Measurements from ENCODE around the gene LRP1. TPM values are rescaled to one million over a fixed set of nuclear protein-coding genes. Genes with fewer than 3 reads are reported as not detected.
A peak's percentile ranks its signal among the peaks of the same experiment; 100 is the strongest.

The LRP1 gene
- total RNA-seq, 1 donor from 2014 or later = 61.0 TPM

DNA sequence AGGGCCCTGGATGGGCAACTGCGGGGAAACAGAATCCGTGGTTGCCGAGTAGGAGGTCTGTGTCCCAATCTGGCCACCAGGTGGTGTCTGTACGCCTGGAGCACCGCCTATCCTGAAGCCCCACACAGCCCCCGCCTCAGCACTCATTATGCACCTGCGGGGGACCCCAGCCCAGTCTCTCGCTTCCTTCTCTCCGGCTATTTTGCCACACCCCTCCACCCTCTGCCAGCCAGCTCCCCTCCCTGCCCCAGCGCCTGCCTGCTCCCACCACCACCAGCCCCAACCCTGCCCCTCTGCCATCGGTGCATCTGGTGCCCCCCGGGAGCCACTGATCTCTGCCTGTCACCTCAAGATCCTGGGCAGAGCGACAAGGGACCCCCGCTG, 86.1 kb downstream of the LRP1 start:
- H3K27me3 ChIP-seq (ENCODE audit: low read depth) = peaks cover 49% of the 10 kb centered on the region
- peak overlapping the region; percentile 29 for H3K27ac ChIP-seq (replicated peaks)
- no peak overlapping the region for H3K4me3 ChIP-seq
- TF ChIP-seq, protein P1, sequence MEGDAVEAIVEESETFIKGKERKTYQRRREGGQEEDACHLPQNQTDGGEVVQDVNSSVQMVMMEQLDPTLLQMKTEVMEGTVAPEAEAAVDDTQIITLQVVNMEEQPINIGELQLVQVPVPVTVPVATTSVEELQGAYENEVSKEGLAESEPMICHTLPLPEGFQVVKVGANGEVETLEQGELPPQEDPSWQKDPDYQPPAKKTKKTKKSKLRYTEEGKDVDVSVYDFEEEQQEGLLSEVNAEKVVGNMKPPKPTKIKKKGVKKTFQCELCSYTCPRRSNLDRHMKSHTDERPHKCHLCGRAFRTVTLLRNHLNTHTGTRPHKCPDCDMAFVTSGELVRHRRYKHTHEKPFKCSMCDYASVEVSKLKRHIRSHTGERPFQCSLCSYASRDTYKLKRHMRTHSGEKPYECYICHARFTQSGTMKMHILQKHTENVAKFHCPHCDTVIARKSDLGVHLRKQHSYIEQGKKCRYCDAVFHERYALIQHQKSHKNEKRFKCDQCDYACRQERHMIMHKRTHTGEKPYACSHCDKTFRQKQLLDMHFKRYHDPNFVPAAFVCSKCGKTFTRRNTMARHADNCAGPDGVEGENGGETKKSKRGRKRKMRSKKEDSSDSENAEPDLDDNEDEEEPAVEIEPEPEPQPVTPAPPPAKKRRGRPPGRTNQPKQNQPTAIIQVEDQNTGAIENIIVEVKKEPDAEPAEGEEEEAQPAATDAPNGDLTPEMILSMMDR (IDR thresholded peaks at IDR 0.05; ENCODE audit: borderline replicate concordance) = peak; percentile 82
- H3K9me3 ChIP-seq (replicated peaks) = no peaks in the 10 kb centered on the region
- intact Hi-C loops (cut with micrococcal nuclease) = no loop called here
- peaks cover 34% of the 10 kb centered on the region for H3K36me3 ChIP-seq
- H3K4me1 ChIP-seq = peaks cover 56% of the 10 kb centered on the region
- DNase-seq = peak; percentile 57

DNA sequence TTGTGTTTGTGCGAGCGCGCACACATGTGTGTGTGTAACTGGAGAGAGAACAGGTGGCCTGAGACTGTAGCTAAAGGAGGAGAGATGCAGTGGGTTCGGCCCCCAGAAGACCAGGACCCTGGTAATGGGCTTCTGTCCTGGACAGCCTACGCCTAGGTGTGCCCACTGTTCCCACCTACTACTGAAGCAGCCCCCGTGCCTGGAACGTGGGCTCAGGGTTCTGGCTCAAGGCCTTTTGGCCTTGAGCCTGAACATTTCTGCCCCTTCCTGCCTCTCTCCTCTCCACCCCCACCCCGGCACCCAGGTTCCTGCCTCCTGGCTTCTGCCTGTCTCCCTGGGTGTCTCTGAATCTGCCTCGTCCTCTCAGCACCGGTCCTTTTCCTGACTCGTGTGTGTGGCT, 86.8 kb downstream of the LRP1 start:
- Histone ChIP-seq H3K27me3 (ENCODE audit: low read depth) (peaks cover 56% of the 10 kb centered on the region), H3K9me3 (replicated peaks) (no peaks in the 10 kb centered on the region), H3K36me3 (peaks cover 27% of the 10 kb centered on the region), H3K4me3 (no peak overlapping the region), H3K27ac (replicated peaks) (no peak overlapping the region), H3K4me1 (peaks cover 51% of the 10 kb centered on the region)
- TF ChIP-seq, protein P1 (IDR thresholded peaks at IDR 0.05; ENCODE audit: borderline replicate concordance) = no peak
- DNase-seq = no peak
- intact Hi-C loops (cut with micrococcal nuclease) = no loop called here

DNA sequence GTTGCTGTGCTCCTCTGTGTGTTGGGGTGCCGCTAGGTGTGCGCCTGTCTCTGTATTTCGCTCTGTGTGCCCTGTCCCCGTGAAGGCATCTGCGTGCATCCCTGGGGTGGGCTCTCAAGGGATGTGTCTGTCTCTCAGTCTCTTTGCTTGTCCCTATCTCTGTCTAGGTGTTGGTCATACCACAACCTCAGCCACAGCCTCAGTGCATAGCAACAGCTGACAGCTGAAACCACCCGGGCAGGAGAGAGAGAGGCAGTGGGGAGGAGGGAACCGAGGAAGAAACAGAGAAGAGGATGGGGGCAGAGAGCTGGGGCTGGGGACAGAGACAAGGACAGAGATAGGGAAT, 87.4 kb downstream of the LRP1 start:
- peak overlapping the region; percentile 70 for H3K4me3 ChIP-seq
- H3K4me1 ChIP-seq = peaks cover 51% of the 10 kb centered on the region
- intact Hi-C loops (cut with micrococcal nuclease) = no loop called here

DNA sequence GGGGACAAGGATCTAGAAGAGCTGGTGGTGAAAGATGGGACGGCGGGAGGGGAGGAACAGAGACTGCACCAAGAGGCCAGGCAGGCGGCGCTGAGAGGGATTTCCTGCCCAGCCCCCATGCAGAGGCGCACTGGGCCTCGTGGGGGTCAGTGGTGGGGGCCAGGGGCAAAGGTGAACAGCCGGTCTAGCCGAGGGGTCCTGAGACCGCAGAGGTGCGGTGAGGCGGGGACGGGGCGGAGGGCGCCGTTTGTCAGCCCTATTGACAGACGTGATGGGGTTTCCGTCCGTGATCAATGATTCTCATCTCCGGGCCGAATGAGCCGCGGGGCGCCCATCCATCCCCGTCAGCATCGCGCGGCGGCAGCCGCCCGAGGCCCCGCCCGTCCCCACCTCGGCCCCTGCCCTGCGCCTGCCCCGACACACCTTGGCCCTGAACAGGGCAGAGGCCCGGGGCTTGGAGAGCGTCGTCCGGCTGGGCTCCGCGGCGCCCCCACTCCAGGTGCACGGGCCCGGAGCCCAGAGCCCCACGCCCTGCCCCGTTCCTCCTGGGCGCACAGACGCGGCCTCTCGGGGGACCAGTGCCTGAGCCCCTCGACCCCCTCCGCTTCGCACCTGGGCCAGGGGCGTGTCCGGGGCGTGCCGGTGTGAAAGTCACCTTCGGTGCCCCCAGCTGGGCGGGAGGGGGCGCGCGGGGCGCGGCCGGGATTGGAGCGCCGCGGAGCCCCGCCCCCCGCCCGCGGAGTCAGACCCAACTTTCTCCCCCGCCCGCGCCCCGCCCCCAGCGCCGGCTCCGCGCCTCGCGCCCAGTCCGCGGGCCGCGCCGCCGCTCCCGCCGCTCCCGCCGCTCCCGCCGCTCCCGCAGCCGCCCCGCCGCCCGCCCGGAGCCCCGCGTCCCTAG, 88.0 kb downstream of the LRP1 start, which contains the start of gene NXPH4:
Gene NXPH4 (plus strand): TSS at position 781 of the 898 bp plus-strand sequence. CDS start 176 bp downstream, outside the sequence.
- TF ChIP-seq, protein P1 (IDR thresholded peaks at IDR 0.05; ENCODE audit: borderline replicate concordance) = no peak
- Histone ChIP-seq H3K9me3 (replicated peaks) (no peaks in the 10 kb centered on the region), H3K4me3 (peak within 1 kb of the TSS; percentile 70), H3K27me3 (ENCODE audit: low read depth) (peaks cover 68% of the 10 kb centered on the region), H3K36me3 (peaks cover 15% of the 10 kb centered on the region), H3K27ac (replicated peaks) (no peak within 1 kb of the TSS), H3K4me1 (peaks cover 51% of the 10 kb centered on the region)
- intact Hi-C loops (cut with micrococcal nuclease) = no loop called here
- DNase-seq = peak; percentile 55

More for the DNA sequence above, 87.4 kb downstream of the LRP1 start:
- no peak for DNase-seq
- Histone ChIP-seq H3K36me3 (peaks cover 21% of the 10 kb centered on the region), H3K27ac (replicated peaks) (no peak overlapping the region), H3K27me3 (ENCODE audit: low read depth) (peaks cover 61% of the 10 kb centered on the region), H3K9me3 (replicated peaks) (no peaks in the 10 kb centered on the region)
- TF ChIP-seq, protein P1 (IDR thresholded peaks at IDR 0.05; ENCODE audit: borderline replicate concordance) = no peak

DNA sequence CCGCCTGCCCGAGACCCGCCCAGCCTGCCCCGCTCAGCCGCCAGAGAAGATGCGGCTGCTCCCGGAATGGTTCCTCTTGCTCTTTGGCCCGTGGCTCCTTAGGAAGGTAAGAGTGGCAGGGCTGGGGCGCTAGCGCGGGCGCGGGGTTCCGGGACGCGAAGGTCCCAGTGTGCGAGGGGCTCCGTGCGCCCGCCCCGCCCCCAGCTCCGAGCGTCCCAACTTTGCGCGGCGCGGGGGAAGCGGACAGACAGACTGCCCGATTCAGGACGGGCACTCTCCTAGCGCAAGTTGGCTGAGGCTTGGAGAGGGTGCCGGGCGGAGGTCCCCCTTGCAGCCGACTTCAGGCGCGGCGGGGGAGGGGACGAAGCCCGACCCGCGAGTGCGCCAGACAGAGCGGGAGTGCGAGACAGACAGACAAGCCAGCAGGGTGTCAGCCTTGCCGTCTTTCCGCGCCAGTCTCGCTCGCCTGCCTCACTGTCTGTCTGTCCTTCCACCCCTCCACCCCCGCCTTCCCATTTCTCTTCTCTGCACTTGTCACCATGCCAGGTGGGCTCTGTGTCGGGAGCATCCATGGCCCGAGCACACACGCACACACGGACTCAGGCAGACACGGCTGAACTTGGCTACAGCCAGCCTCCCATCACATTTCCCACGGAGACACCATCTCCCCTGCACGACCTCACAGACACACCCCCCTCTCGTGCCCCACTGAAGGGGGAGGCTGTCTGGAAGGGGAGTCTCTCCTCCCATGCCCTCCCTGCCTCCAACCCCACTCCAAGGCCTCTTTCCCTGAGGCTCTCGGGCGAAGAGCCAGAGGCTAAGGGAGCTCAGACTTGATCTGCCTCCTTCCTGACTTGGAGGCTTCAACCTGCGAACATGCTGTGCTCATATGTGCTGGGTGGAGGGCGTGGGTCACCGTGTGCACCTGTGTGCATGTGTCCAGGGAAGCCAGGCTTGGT, 88.9 kb downstream of the LRP1 start:
- peak overlapping the region; percentile 70 for H3K4me3 ChIP-seq
- H3K27me3 ChIP-seq (ENCODE audit: low read depth) = peaks cover 77% of the 10 kb centered on the region
- no peak for DNase-seq
- peaks cover 5% of the 10 kb centered on the region for H3K36me3 ChIP-seq
- H3K27ac ChIP-seq (replicated peaks) = no peak overlapping the region
- intact Hi-C loops (cut with micrococcal nuclease) = no loop called here
- TF ChIP-seq, protein P1 (IDR thresholded peaks at IDR 0.05; ENCODE audit: borderline replicate concordance) = no peak
- H3K9me3 ChIP-seq (replicated peaks) = no peaks in the 10 kb centered on the region
- peaks cover 51% of the 10 kb centered on the region for H3K4me1 ChIP-seq
